ENCODE results near the gene KIR2DL3.

Gene KIR2DL3

DNA sequence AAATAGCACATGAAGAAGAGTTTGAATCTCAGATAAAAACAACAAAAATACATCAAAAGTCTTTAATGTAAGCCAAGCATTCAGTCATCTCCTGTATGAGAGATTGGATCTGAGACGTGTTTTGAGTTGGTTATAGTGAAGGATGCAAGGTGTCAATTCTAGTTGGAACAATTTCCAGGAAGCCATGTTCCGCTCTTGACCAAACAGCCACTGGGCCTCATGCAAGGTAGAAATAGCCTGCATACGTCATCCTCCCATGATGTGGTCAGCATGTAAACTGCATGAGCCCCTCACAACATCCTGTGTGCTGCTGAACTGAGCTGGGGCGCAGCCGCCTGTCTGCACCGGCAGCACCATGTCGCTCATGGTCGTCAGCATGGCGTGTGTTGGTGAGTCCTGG is 14.2 kb upstream of the KIR2DL3 start, which contains the start of gene KIR3DL3:
TSS of gene KIR3DL3 (plus strand) at position 301 of the 400 bp plus-strand sequence. CDS start at position 356, 55 bp downstream.
- Histone ChIP-seq H3K9me3 (ENCODE audit: control insufficient read depth, low read length) (peaks cover 52% of the 10 kb centered on the region), H2BK12ac (ENCODE audit: low read length in 2 of 2) (no peak within 1 kb of the TSS), H3K14ac (ENCODE audit: low read length in 2 of 2) (no peak within 1 kb of the TSS), H3K36me3 (ENCODE audit: control insufficient read depth in 1 of 2, insufficient read depth in 2 of 2, low read depth in 1 of 2, low read length in 2 of 2) (no peaks in the 10 kb centered on the region), H3K4me3 (ENCODE audit: insufficient read depth in 1 of 2, low read depth in 1 of 2, low read length in 2 of 2) (no peak within 1 kb of the TSS), H4K8ac (ENCODE audit: low read length) (no peak within 1 kb of the TSS), H2AK5ac (ENCODE audit: low read length, severe bottlenecking) (no peak within 1 kb of the TSS), H3K4me2 (ENCODE audit: low read length, poor library complexity, severe bottlenecking) (no peak within 1 kb of the TSS), H3K27ac (ENCODE audit: low read length, poor library complexity, severe bottlenecking) (no peak within 1 kb of the TSS), H3K18ac (ENCODE audit: low read depth in 1 of 2, low read length in 2 of 2) (no peak within 1 kb of the TSS), H4K91ac (ENCODE audit: low read length) (no peak within 1 kb of the TSS), H3K4ac (ENCODE audit: low read depth in 1 of 2, low read length in 2 of 2) (no peak within 1 kb of the TSS), H3K27me3 (ENCODE audit: control insufficient read depth in 1 of 2, insufficient read depth in 1 of 2, low read length in 2 of 2) (no peaks in the 10 kb centered on the region), H2AFZ (ENCODE audit: low read depth, low read length) (no peak within 1 kb of the TSS), H3K4me1 (ENCODE audit: control insufficient read depth, insufficient read depth, low read depth, low read length) (no peaks in the 10 kb centered on the region), H3K79me1 (replicated peaks; ENCODE audit: low read length, poor library complexity, severe bottlenecking) (no peaks in the 10 kb centered on the region), H2BK120ac (ENCODE audit: low read depth, low read length) (no peak within 1 kb of the TSS), H2BK5ac (ENCODE audit: low read depth, low read length, poor library complexity, severe bottlenecking) (no peak within 1 kb of the TSS), H3K9ac (ENCODE audit: low read length) (no peak within 1 kb of the TSS), H2BK15ac (ENCODE audit: low read depth, poor library complexity, severe bottlenecking) (no peak within 1 kb of the TSS), H3K23ac (ENCODE audit: low read length in 2 of 2) (no peak within 1 kb of the TSS)
- DNase-seq: no peak
- 72% methylated on average over 9 of the region's 9 CpGs for WGBS

- Histone ChIP-seq H3K4ac (ENCODE audit: low read depth in 1 of 2, low read length in 2 of 2) (no peak overlapping the region), H3K9me3 (ENCODE audit: control insufficient read depth, low read length) (peaks cover 47% of the 10 kb centered on the region), H2BK12ac (ENCODE audit: low read length in 2 of 2) (no peak overlapping the region), H2AK5ac (ENCODE audit: low read length, severe bottlenecking) (no peak overlapping the region), H3K23ac (ENCODE audit: low read length in 2 of 2) (no peak overlapping the region), H2BK120ac (ENCODE audit: low read depth, low read length) (no peak overlapping the region), H3K27ac (ENCODE audit: low read length, poor library complexity, severe bottlenecking) (no peak overlapping the region), H3K36me3 (ENCODE audit: control insufficient read depth in 1 of 2, insufficient read depth in 2 of 2, low read depth in 1 of 2, low read length in 2 of 2) (no peaks in the 10 kb centered on the region), H4K91ac (ENCODE audit: low read length) (no peak overlapping the region), H3K9ac (ENCODE audit: low read length) (no peak overlapping the region), H2BK5ac (ENCODE audit: low read depth, low read length, poor library complexity, severe bottlenecking) (no peak overlapping the region), H2BK15ac (ENCODE audit: low read depth, poor library complexity, severe bottlenecking) (no peak overlapping the region), H3K4me2 (ENCODE audit: low read length, poor library complexity, severe bottlenecking) (no peak overlapping the region), H3K79me1 (replicated peaks; ENCODE audit: low read length, poor library complexity, severe bottlenecking) (no peaks in the 10 kb centered on the region), H3K27me3 (ENCODE audit: control insufficient read depth in 1 of 2, insufficient read depth in 1 of 2, low read length in 2 of 2) (no peaks in the 10 kb centered on the region), H2AFZ (ENCODE audit: low read depth, low read length) (no peak overlapping the region), H3K4me3 (ENCODE audit: insufficient read depth in 1 of 2, low read depth in 1 of 2, low read length in 2 of 2) (no peak overlapping the region), H3K14ac (ENCODE audit: low read length in 2 of 2) (no peak overlapping the region), H3K18ac (ENCODE audit: low read depth in 1 of 2, low read length in 2 of 2) (no peak overlapping the region), H4K8ac (ENCODE audit: low read length) (no peak overlapping the region), H3K4me1 (ENCODE audit: control insufficient read depth, insufficient read depth, low read depth, low read length) (no peaks in the 10 kb centered on the region)
- WGBS: 38% methylated on average over 3 of the region's 3 CpGs
- DNase-seq: no peak
Measured at GRCh38 chr19:54724644-54725043, 13.7 kb upstream of the KIR2DL3 start.

DNA sequence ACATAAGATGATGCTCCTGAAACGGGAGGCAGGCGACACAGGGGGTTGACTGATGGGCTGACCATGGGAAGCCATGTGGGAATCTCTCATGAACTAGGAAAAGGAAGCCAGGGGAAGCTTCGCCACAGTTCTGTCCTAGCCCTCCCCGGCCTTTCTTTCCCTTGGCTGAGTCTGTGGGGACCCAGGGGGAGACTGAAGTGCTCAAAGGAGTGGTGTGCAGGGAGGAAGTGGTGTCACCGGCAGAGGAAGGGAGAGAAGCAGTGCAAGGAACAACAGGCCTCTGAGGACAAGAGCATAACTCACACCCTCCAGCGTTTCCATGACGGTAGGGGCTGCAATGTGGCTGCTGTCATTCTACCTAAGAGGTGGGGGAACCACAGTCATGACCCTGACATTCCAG is 13.0 kb upstream of the KIR2DL3 start:
- WGBS: 68% methylated on average over 7 of the region's 7 CpGs

DNA sequence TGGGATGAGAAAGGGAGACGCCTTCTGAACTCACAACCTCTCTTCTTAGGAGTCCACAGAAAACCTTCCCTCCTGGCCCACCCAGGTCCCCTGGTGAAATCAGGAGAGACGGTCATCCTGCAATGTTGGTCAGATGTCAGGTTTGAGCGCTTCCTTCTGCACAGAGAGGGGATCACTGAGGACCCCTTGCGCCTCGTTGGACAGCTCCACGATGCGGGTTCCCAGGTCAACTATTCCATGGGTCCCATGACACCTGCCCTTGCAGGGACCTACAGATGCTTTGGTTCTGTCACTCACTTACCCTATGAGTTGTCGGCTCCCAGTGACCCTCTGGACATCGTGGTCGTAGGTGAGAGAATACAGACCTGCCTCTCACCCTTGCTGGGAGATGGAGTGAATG is 10.8 kb upstream of the KIR2DL3 start:
- no peaks in the 10 kb centered on the region for H3K4me1 ChIP-seq (ENCODE audit: control insufficient read depth, insufficient read depth, low read depth, low read length)
- no peak overlapping the region for H2AFZ ChIP-seq (ENCODE audit: low read depth, low read length)
- no peak overlapping the region for H2BK5ac ChIP-seq (ENCODE audit: low read depth, low read length, poor library complexity, severe bottlenecking)
- H3K18ac ChIP-seq (ENCODE audit: low read depth in 1 of 2, low read length in 2 of 2): no peak overlapping the region
- no peak overlapping the region for H3K4me2 ChIP-seq (ENCODE audit: low read length, poor library complexity, severe bottlenecking)
- no peak overlapping the region for H4K8ac ChIP-seq (ENCODE audit: low read length)
- H2BK12ac ChIP-seq (ENCODE audit: low read length in 2 of 2): no peak overlapping the region
- no peak overlapping the region for H3K4ac ChIP-seq (ENCODE audit: low read depth in 1 of 2, low read length in 2 of 2)
- no peak overlapping the region for H2AK5ac ChIP-seq (ENCODE audit: low read length, severe bottlenecking)
- no peak overlapping the region for H2BK15ac ChIP-seq (ENCODE audit: low read depth, poor library complexity, severe bottlenecking)
- no peak overlapping the region for H3K14ac ChIP-seq (ENCODE audit: low read length in 2 of 2)
- H3K79me1 ChIP-seq (replicated peaks; ENCODE audit: low read length, poor library complexity, severe bottlenecking): no peaks in the 10 kb centered on the region
- no peak overlapping the region for H2BK120ac ChIP-seq (ENCODE audit: low read depth, low read length)
- H3K9ac ChIP-seq (ENCODE audit: low read length): no peak overlapping the region
- DNase-seq: no peak
- H3K9me3 ChIP-seq (ENCODE audit: control insufficient read depth, low read length): peaks cover 22% of the 10 kb centered on the region
- no peaks in the 10 kb centered on the region for H3K36me3 ChIP-seq (ENCODE audit: control insufficient read depth in 1 of 2, insufficient read depth in 2 of 2, low read depth in 1 of 2, low read length in 2 of 2)
- no peaks in the 10 kb centered on the region for H3K27me3 ChIP-seq (ENCODE audit: control insufficient read depth in 1 of 2, insufficient read depth in 1 of 2, low read length in 2 of 2)
- H4K91ac ChIP-seq (ENCODE audit: low read length): no peak overlapping the region
- no peak overlapping the region for H3K4me3 ChIP-seq (ENCODE audit: insufficient read depth in 1 of 2, low read depth in 1 of 2, low read length in 2 of 2)
- no peak overlapping the region for H3K27ac ChIP-seq (ENCODE audit: low read length, poor library complexity, severe bottlenecking)
- WGBS: 65% methylated on average over 10 of the region's 10 CpGs
- H3K23ac ChIP-seq (ENCODE audit: low read length in 2 of 2): no peak overlapping the region

More for the DNA sequence above, 13.0 kb upstream of the KIR2DL3 start:
- Histone ChIP-seq H2BK12ac (ENCODE audit: low read length in 2 of 2) (no peak overlapping the region), H3K27ac (ENCODE audit: low read length, poor library complexity, severe bottlenecking) (no peak overlapping the region), H3K36me3 (ENCODE audit: control insufficient read depth in 1 of 2, insufficient read depth in 2 of 2, low read depth in 1 of 2, low read length in 2 of 2) (no peaks in the 10 kb centered on the region), H3K79me1 (replicated peaks; ENCODE audit: low read length, poor library complexity, severe bottlenecking) (no peaks in the 10 kb centered on the region), H3K9me3 (ENCODE audit: control insufficient read depth, low read length) (peaks cover 40% of the 10 kb centered on the region), H2BK120ac (ENCODE audit: low read depth, low read length) (no peak overlapping the region), H3K4ac (ENCODE audit: low read depth in 1 of 2, low read length in 2 of 2) (no peak overlapping the region), H2BK15ac (ENCODE audit: low read depth, poor library complexity, severe bottlenecking) (no peak overlapping the region), H3K14ac (ENCODE audit: low read length in 2 of 2) (no peak overlapping the region), H2AK5ac (ENCODE audit: low read length, severe bottlenecking) (no peak overlapping the region), H3K4me3 (ENCODE audit: insufficient read depth in 1 of 2, low read depth in 1 of 2, low read length in 2 of 2) (no peak overlapping the region), H3K4me2 (ENCODE audit: low read length, poor library complexity, severe bottlenecking) (no peak overlapping the region), H3K9ac (ENCODE audit: low read length) (no peak overlapping the region), H2AFZ (ENCODE audit: low read depth, low read length) (no peak overlapping the region), H3K4me1 (ENCODE audit: control insufficient read depth, insufficient read depth, low read depth, low read length) (no peaks in the 10 kb centered on the region), H2BK5ac (ENCODE audit: low read depth, low read length, poor library complexity, severe bottlenecking) (no peak overlapping the region), H3K18ac (ENCODE audit: low read depth in 1 of 2, low read length in 2 of 2) (no peak overlapping the region), H4K8ac (ENCODE audit: low read length) (no peak overlapping the region), H3K23ac (ENCODE audit: low read length in 2 of 2) (no peak overlapping the region), H4K91ac (ENCODE audit: low read length) (no peak overlapping the region), H3K27me3 (ENCODE audit: control insufficient read depth in 1 of 2, insufficient read depth in 1 of 2, low read length in 2 of 2) (no peaks in the 10 kb centered on the region)
- no peak for DNase-seq

Data from mesenchymal stem cell (in vitro differentiated cells and primary cell).